Body of pancreas (tissue), 4 donors: ENCODE data around the gene CAMK1D.

Experiments used
- POLR2A ChIP-seq, 3 donors: fragments of 450-650 bp; IDR thresholded peaks; one replicate each; pipeline ENCODE4 v1.6.1; 2016; ENCODE audit warnings: antibody characterized with exemption in 3 of 3, mild to moderate bottlenecking in 2 of 3
- TF ChIP-seq, protein P1 (sequence below), 7 experiments: fragments of 450-650 bp in 4 of 7; fragments of 200-600 bp in 3 of 7; sonication (generic) in 3 of 7; IDR thresholded peaks; one replicate each; pipeline ENCODE4 v1.5.1; 2016 to 2019; ENCODE audit warnings: antibody characterized with exemption in 7 of 7

DNA sequence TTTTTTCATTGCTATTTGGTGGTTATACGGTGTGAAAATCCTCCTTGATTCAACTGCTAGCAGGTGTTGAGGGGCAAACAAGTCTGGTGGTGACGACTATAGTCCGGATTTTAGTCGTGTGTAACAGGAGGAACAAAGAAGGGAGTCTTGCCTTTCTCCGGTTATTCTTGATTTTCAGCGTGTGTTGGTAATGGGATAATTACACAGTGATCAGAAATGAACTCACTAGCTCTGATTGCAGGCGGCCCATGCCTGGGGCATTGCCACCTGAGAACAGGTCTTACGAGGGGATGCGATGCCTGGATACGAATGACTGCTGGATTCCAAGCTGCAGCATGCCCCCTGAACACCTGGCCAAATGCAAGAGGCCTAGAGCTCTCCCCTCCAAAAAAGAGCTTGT is 72.8 kb downstream of the CAMK1D start:
- TF ChIP-seq, protein P1, sequence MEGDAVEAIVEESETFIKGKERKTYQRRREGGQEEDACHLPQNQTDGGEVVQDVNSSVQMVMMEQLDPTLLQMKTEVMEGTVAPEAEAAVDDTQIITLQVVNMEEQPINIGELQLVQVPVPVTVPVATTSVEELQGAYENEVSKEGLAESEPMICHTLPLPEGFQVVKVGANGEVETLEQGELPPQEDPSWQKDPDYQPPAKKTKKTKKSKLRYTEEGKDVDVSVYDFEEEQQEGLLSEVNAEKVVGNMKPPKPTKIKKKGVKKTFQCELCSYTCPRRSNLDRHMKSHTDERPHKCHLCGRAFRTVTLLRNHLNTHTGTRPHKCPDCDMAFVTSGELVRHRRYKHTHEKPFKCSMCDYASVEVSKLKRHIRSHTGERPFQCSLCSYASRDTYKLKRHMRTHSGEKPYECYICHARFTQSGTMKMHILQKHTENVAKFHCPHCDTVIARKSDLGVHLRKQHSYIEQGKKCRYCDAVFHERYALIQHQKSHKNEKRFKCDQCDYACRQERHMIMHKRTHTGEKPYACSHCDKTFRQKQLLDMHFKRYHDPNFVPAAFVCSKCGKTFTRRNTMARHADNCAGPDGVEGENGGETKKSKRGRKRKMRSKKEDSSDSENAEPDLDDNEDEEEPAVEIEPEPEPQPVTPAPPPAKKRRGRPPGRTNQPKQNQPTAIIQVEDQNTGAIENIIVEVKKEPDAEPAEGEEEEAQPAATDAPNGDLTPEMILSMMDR (IDR thresholded peaks at IDR 0.05): no peak
- no peak for TF ChIP-seq POLR2A (IDR thresholded peaks at IDR 0.05)
